GM19395 (cell line): Measurements from ENCODE around the gene KIAA0753.

Experiments used
- ATAC-seq: cut with Tn5 transposase; IDR thresholded peaks from one replicate; pipeline ENCODE4 v1.9.1; 2021; ENCODE audit warnings: mild to moderate bottlenecking, moderate library complexity; ENCODE audit not compliant: unreplicated experiment

The KIAA0753 gene

GRCh38 chr17:6640536-6641246 is at the start of gene KIAA0753, which contains the start of gene TXNDC17:
Gene KIAA0753, minus strand, starts transcription at chr17:6640711. Its CDS starts 5,608 bp downstream, at chr17:6635103.
Gene TXNDC17, plus strand, starts transcription at chr17:6641060. Its CDS starts 23 bp downstream, at chr17:6641083.
- ATAC-seq, result peak; percentile 90

- no peak for ATAC-seq
These were observed 48.4 kb upstream of the KIAA0753 start for GRCh38 chr17:6688944-6689343.

GRCh38 chr17:6686026-6686425 is 45.5 kb upstream of the KIAA0753 start:
- ATAC-seq, result no peak

- ATAC-seq, result no peak
These were observed 44.6 kb upstream of the KIAA0753 start for GRCh38 chr17:6684881-6685767.

GRCh38 chr17:6684460-6684783 is 43.9 kb upstream of the KIAA0753 start:
- ATAC-seq, result no peak

- ATAC-seq, result no peak
These were observed 43.4 kb upstream of the KIAA0753 start for GRCh38 chr17:6683730-6684459.

- ATAC-seq, result no peak
These were observed 42.7 kb upstream of the KIAA0753 start for GRCh38 chr17:6683081-6683684.

- ATAC-seq, result no peak
These were observed 41.8 kb upstream of the KIAA0753 start for GRCh38 chr17:6682339-6682738.

GRCh38 chr17:6681671-6682070 is 41.2 kb upstream of the KIAA0753 start:
- ATAC-seq, result no peak

- ATAC-seq, result no peak
These were observed 40.7 kb upstream of the KIAA0753 start for GRCh38 chr17:6681176-6681575.

- no peak for ATAC-seq
These were observed 38.7 kb upstream of the KIAA0753 start for GRCh38 chr17:6679241-6679640.

GRCh38 chr17:6677946-6678345 is 37.4 kb upstream of the KIAA0753 start:
- ATAC-seq, result no peak

GRCh38 chr17:6677158-6677831 is 36.8 kb upstream of the KIAA0753 start:
- ATAC-seq, result no peak

- no peak for ATAC-seq
These were observed 36.3 kb upstream of the KIAA0753 start for GRCh38 chr17:6676802-6677157.

- no peak for ATAC-seq
These were observed 34.8 kb upstream of the KIAA0753 start for GRCh38 chr17:6675201-6675825.

GRCh38 chr17:6674586-6674985 is 34.1 kb upstream of the KIAA0753 start:
- no peak for ATAC-seq

GRCh38 chr17:6671431-6671830 is 30.9 kb upstream of the KIAA0753 start:
- ATAC-seq, result no peak

GRCh38 chr17:6670999-6671398 is 30.5 kb upstream of the KIAA0753 start:
- no peak for ATAC-seq

- no peak for ATAC-seq
These were observed 30.1 kb upstream of the KIAA0753 start for GRCh38 chr17:6670571-6670970.
